HepG2 (cell line): ENCODE results near the gene EXPH5. TPM values are rescaled to one million over a fixed set of nuclear protein-coding genes. Genes with fewer than 3 reads are reported as not detected.

Source experiments
- ATAC-seq: fragments of 200-7000 bp; cut with Tn5 transposase; 3 replicates; pipeline ENCODE4 v1.9.1; 2020; ENCODE audit warnings: mild to moderate bottlenecking, moderate library complexity
- BruUV-seq: library from RNA; stranded (reverse); fragments of 400-500 nt; replicated peaks from 2 replicates; lab custom pipeline; 2021; lab: Mats Ljungman, UMichigan
- CTCF ChIA-PET: fragments of 300-600 bp; formaldehyde crosslinking; extraction: SDS; loops from one replicate; lab custom pipeline; 2021; ENCODE audit warnings: low total read pairs, inconsistent platforms, low intra/inter-chr PET ratio; lab: Yijun Ruan, JAX
- POLR2A ChIA-PET: fragments of 350-600 bp; sonication (Branson Sonifier 250); formaldehyde crosslinking; loops from one replicate; lab custom pipeline; 2020; ENCODE audit warnings: antibody characterized with exemption, inconsistent platforms; lab: Yijun Ruan, JAX
- DNase-seq: peaks from one replicate; pipeline ENCODE4 v3.0.0-alpha.2; 2015; ENCODE audit warnings: low spot score
- FAIRE-seq: peaks from 3 replicates; lab custom pipeline; 2011; peaks lifted over from hg19 to GRCh38; lab: Jason Lieb, UNC
- H2AFZ ChIP-seq: one replicate; pipeline ENCODE4 v1.6.1; 2011; ENCODE audit warnings: low read length, inconsistent platforms
- H3K27ac ChIP-seq: fragments of 300-600 bp; 3 replicates; pipeline ENCODE4 v1.8.0; 2011; ENCODE audit warnings: mixed run types, mild to moderate bottlenecking, mixed read lengths, low read length, inconsistent platforms; ENCODE audit not compliant: insufficient read depth; ENCODE audit errors: extremely low read length
- H3K27me3 ChIP-seq, 2 experiments: fragments of 200-600 bp in 1 of 2; 2 replicates in 1 of 2; 3 replicates in 1 of 2; pipeline versions ENCODE4 v1.6.0 to v1.8.0; 2011; ENCODE audit warnings: low read length in 2 of 2, mild to moderate bottlenecking in 2 of 2, moderate library complexity in 2 of 2, inconsistent platforms in 1 of 2; ENCODE audit not compliant: insufficient read depth in 2 of 2, control insufficient read depth in 1 of 2
- H3K36me3 ChIP-seq, 2 experiments: fragments of 200-600 bp in 1 of 2; replicated peaks in 1 of 2; 2 replicates in 1 of 2; 3 replicates in 1 of 2; pipeline versions ENCODE4 v1.5.1 to v1.8.0; 2011; ENCODE audit warnings: low read length in 2 of 2, inconsistent platforms in 1 of 2; ENCODE audit not compliant: insufficient read depth in 2 of 2, control insufficient read depth in 1 of 2
- H3K4me1 ChIP-seq: 2 replicates; pipeline ENCODE4 v1.5.1; 2012; ENCODE audit warnings: low read length, inconsistent platforms; ENCODE audit not compliant: insufficient read depth
- H3K4me2 ChIP-seq: 2 replicates; pipeline ENCODE4 v1.6.0; 2011; ENCODE audit warnings: low read depth, low read length, inconsistent platforms
- H3K4me3 ChIP-seq, 3 experiments: fragments of 200-600 bp in 1 of 3; sonication (generic), shearing (Covaris generic) in 1 of 3; replicated peaks in 1 of 3; 2 replicates each; pipeline ENCODE4 v1.5.1; 2011 to 2016; ENCODE audit warnings: low read length in 3 of 3, inconsistent platforms in 2 of 3, low read depth in 2 of 3, mild to moderate bottlenecking in 2 of 3, control low read depth in 1 of 3, mixed read lengths in 1 of 3; ENCODE audit not compliant: insufficient read depth in 1 of 3
- H3K79me2 ChIP-seq: one replicate; pipeline ENCODE4 v1.6.1; 2011; ENCODE audit warnings: low read length, inconsistent platforms; ENCODE audit not compliant: insufficient read depth
- H3K9ac ChIP-seq: 2 replicates; pipeline ENCODE4 v1.6.0; 2011; ENCODE audit warnings: mild to moderate bottlenecking, low read depth, low read length, inconsistent platforms; ENCODE audit not compliant: insufficient read depth
- H3K9me3 ChIP-seq: 2 replicates; pipeline ENCODE4 v1.5.1; 2012; ENCODE audit warnings: mild to moderate bottlenecking, low read length
- H4K20me1 ChIP-seq: 2 replicates; pipeline ENCODE4 v1.6.0; 2011; ENCODE audit warnings: inconsistent platforms, mild to moderate bottlenecking, low read length, moderate library complexity; ENCODE audit not compliant: insufficient read depth
- ARNT2 ChIP-seq: sonication (generic); formaldehyde crosslinking; IDR thresholded peaks from 2 replicates; pipeline ENCODE4 v1.8.0; 2022; ENCODE audit warnings: mild to moderate bottlenecking, low read depth, missing genetic modification reagents, moderate library complexity
- KAT7 ChIP-seq: IDR thresholded peaks from 2 replicates; pipeline ENCODE4 v1.6.1; 2018; ENCODE audit warnings: borderline replicate concordance, missing compliant biosample characterization
- MTA1 ChIP-seq: sonication (generic); formaldehyde crosslinking; IDR thresholded peaks from 2 replicates; pipeline ENCODE4 v1.4.0; 2020; ENCODE audit warnings: missing genetic modification reagents, mild to moderate bottlenecking, borderline replicate concordance
- MTF1 ChIP-seq: sonication (generic); formaldehyde crosslinking; IDR thresholded peaks from 2 replicates; pipeline ENCODE4 v1.5.0; 2020; ENCODE audit warnings: missing genetic modification reagents
- MXI1 ChIP-seq: IDR thresholded peaks from 3 replicates; pipeline ENCODE4 v1.6.1; 2012; ENCODE audit warnings: low read depth, low read length, inconsistent platforms, borderline replicate concordance
- REXO4 ChIP-seq: sonication (generic); formaldehyde crosslinking; IDR thresholded peaks from 2 replicates; pipeline ENCODE4 v1.8.0; 2022; ENCODE audit warnings: missing genetic modification reagents, mild to moderate bottlenecking, borderline replicate concordance
- RFXAP ChIP-seq: sonication (generic); formaldehyde crosslinking; IDR thresholded peaks from 2 replicates; pipeline ENCODE4 v1.4.0; 2020; ENCODE audit warnings: missing genetic modification reagents, borderline replicate concordance
- RNF2 ChIP-seq: fragments of 450-650 bp; conservative IDR thresholded peaks from 2 replicates; pipeline ENCODE4 v1.6.1; 2016; ENCODE audit warnings: low read depth
- SALL1 ChIP-seq: sonication (generic); formaldehyde crosslinking; IDR thresholded peaks from 2 replicates; pipeline ENCODE4 v1.8.0; 2022; ENCODE audit warnings: mild to moderate bottlenecking, missing genetic modification reagents
- SETDB1 ChIP-seq: sonication (generic); formaldehyde crosslinking; IDR thresholded peaks from 2 replicates; pipeline ENCODE4 v1.5.1; 2020; ENCODE audit warnings: missing genetic modification reagents, mild to moderate bottlenecking, borderline replicate concordance
- SIX1 ChIP-seq: sonication (generic); formaldehyde crosslinking; IDR thresholded peaks from 2 replicates; pipeline ENCODE4 v1.4.0; 2020; ENCODE audit warnings: missing genetic modification reagents, borderline replicate concordance
- SMAD9 ChIP-seq: sonication (generic); formaldehyde crosslinking; IDR thresholded peaks from 2 replicates; pipeline ENCODE4 v1.5.1; 2020; ENCODE audit warnings: mild to moderate bottlenecking, missing genetic modification reagents
- SMARCC2 ChIP-seq: fragments of 450-650 bp; IDR thresholded peaks from 2 replicates; pipeline ENCODE4 v1.6.1; 2017; ENCODE audit warnings: antibody characterized with exemption, mild to moderate bottlenecking
- TSC22D2 ChIP-seq: sonication (generic); formaldehyde crosslinking; IDR thresholded peaks from 2 replicates; pipeline ENCODE4 v1.5.1; 2020; ENCODE audit warnings: missing genetic modification reagents, mild to moderate bottlenecking, borderline replicate concordance
- ZC3H13 ChIP-seq: sonication (generic); formaldehyde crosslinking; IDR thresholded peaks from 2 replicates; pipeline ENCODE4 v1.8.1; 2023; ENCODE audit warnings: mild to moderate bottlenecking, missing genetic modification reagents, moderate library complexity
- ZNF136 ChIP-seq: sonication (generic); formaldehyde crosslinking; IDR thresholded peaks from 2 replicates; pipeline ENCODE4 v1.8.1; 2022; ENCODE audit warnings: low read depth, mild to moderate bottlenecking, moderate library complexity, missing genetic modification reagents
- ZNF629 ChIP-seq: sonication (generic); formaldehyde crosslinking; conservative IDR thresholded peaks from 2 replicates; pipeline ENCODE4 v1.5.0; 2020; ENCODE audit warnings: missing genetic modification reagents
- ZNF768 ChIP-seq: sonication (generic); formaldehyde crosslinking; IDR thresholded peaks from 2 replicates; pipeline ENCODE4 v1.4.0; 2020; ENCODE audit warnings: missing genetic modification reagents
- WGBS: methylation state at CpG from one replicate; pipeline ENCODE4 v1.1.6; 2017; ENCODE audit warnings: low lambda C conversion rate; 5-methylcytosine and 5-hydroxymethylcytosine counted together
- in situ Hi-C: cut with HindIII; loops from 2 replicates; pipeline ENCODE4 v1.10.0; 2017; ENCODE audit warnings: low pct_unique_long_range_greater_than_20kb; ENCODE audit not compliant: extremely low pct_ligation_motif_present
- intact Hi-C: fragments of 100-400 bp; cut with micrococcal nuclease; formaldehyde crosslinking; loops from one replicate; pipeline ENCODE4 v1.10.0; 2022; ENCODE audit not compliant: unreplicated experiment
- polyA plus RNA-seq, 8 experiments: library from polyadenylated mRNA; depleted of rRNA in 3 of 8; stranded (reverse) in 7 of 8; unstranded in 1 of 8; fragments of >200 nt; fragmentation: Illumina TruSeq in 4 of 8; extraction: Trizol in 4 of 8; gene quantifications; 2 replicates each; pipeline versions ENCODE4 v1.2.1 to v1.2.3, GENCODE V29; 2011 to 2016; ENCODE audit warnings: low read depth in 4 of 8, missing spikeins in 1 of 8, mixed read lengths in 1 of 8; ENCODE audit not compliant: insufficient read depth in 1 of 8
- total RNA-seq, 5 experiments: library from RNA; depleted of rRNA; stranded (reverse); fragments of >200 nt; fragmentation: Illumina TruSeq; extraction: Trizol; gene quantifications; 2 replicates each; pipeline ENCODE4 v1.2.3, GENCODE V29; 2016; ENCODE audit warnings: low read depth in 1 of 5
- TF ChIP-seq, protein P1 (sequence below), 2 experiments: fragments of 450-650 bp in 1 of 2; sonication (generic) in 1 of 2; formaldehyde crosslinking; IDR thresholded peaks; 2 replicates each; pipeline versions ENCODE4 v1.5.0 to v1.8.0; 2020 to 2022; ENCODE audit warnings: mild to moderate bottlenecking in 1 of 2, missing genetic modification reagents in 1 of 2
- TF ChIP-seq, protein P2 (sequence below): sonication (generic); formaldehyde crosslinking; IDR thresholded peaks from 2 replicates; pipeline ENCODE4 v1.4.0; 2020; ENCODE audit warnings: mild to moderate bottlenecking, missing genetic modification reagents

EXPH5 gene
- total and polyA plus RNA-seq, 2 of the 13 experiments (the other 11 are each of a cell fraction or from before 2014, with no cell fraction given), result under 0.01 to 0.02 TPM

DNA sequence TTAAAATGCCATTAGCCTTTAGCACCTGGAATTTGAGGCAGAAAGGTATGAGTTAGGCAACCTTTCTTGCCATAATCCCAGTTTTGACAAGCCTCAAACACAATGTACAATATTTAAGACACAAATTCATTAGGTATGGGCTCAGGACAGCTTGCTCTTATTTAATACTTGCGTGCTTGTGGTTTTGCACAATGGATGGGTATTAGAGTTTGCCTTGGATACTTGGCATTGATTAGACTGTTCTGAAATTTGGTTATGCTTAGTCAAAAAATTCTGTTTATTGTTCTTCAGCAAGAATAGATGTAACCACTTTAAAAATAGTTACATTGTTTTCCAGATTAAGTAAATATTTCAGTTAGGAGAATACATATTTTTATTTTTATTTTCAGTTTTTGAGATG is 120.9 kb downstream of the EXPH5 start:
- H3K27ac ChIP-seq, result no peak overlapping the region
- H3K79me2 ChIP-seq, result no peaks in the 10 kb centered on the region
- no peaks in the 10 kb centered on the region for H3K27me3 ChIP-seq
- CTCF ChIA-PET, result no interaction called here
- H3K4me2 ChIP-seq, result no peak overlapping the region
- no TSS peak for BruUV-seq
- WGBS, result 100% methylated on average over 1 of the region's 1 CpG
- FAIRE-seq (no peak), DNase-seq (no peak), ATAC-seq (no peak)
- in situ Hi-C loops, result no loop called here
- no peaks in the 10 kb centered on the region for H4K20me1 ChIP-seq
- intact Hi-C loops, result no loop called here
- no peaks in the 10 kb centered on the region for H3K9me3 ChIP-seq
- H2AFZ ChIP-seq, result no peak overlapping the region
- H3K4me1 ChIP-seq, result peaks cover 7% of the 10 kb centered on the region; the same call in 1 of the 2 replicates
- no peak for TF ChIP-seq MTA1 (CRISPR knock-in tag)
- no peak for TF ChIP-seq ZNF136
- no peak for TF ChIP-seq SETDB1 (CRISPR knock-in tag)
- TF ChIP-seq SMARCC2, result no peak
- TF ChIP-seq SMAD9 (CRISPR knock-in tag), result no peak
- no peak for TF ChIP-seq RFXAP
- no peak for TF ChIP-seq ZC3H13 (CRISPR knock-in tag)
- TF ChIP-seq SIX1 (CRISPR knock-in tag), result no peak
- POLR2A ChIA-PET, result no interaction called here
- peaks cover 0 to 11% of the 10 kb centered on the region in 2 experiments; a peak in 3 of 5 replicates for H3K36me3 ChIP-seq
- H3K4me3 ChIP-seq, result no peak overlapping the region
- no peak overlapping the region for H3K9ac ChIP-seq

DNA sequence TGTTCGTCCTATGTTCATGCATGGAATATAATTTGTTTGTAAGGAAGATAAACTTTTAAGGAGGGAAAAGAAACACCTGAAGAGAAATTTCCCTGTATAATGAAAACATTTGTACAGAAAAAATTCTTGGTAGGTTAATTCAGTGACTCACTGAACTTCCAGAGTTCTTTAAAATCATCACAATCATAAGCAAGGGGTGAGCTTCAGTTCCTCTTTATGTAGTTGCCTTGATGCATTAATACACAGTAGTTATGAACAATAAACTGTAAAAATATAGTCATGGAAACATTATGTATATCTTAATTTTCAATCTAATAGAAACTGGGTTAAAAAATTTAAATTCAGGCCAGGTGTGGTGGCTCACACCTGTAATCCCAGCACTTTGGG is 125.1 kb downstream of the EXPH5 start:
- in situ Hi-C loops, result no loop called here
- TF ChIP-seq REXO4 (CRISPR knock-in tag), result no peak
- TF ChIP-seq ZNF768 (CRISPR knock-in tag), result no peak
- TF ChIP-seq MXI1, result no peak
- no peak for TF ChIP-seq ARNT2 (CRISPR knock-in tag)
- no peak for TF ChIP-seq MTF1 (CRISPR knock-in tag)
- no peak for TF ChIP-seq TSC22D2
- no peak for TF ChIP-seq SALL1 (CRISPR knock-in tag)
- no peak for TF ChIP-seq RNF2
- no peak for TF ChIP-seq ZNF629 (CRISPR knock-in tag)
- no peak for TF ChIP-seq KAT7
- TF ChIP-seq, protein P1, sequence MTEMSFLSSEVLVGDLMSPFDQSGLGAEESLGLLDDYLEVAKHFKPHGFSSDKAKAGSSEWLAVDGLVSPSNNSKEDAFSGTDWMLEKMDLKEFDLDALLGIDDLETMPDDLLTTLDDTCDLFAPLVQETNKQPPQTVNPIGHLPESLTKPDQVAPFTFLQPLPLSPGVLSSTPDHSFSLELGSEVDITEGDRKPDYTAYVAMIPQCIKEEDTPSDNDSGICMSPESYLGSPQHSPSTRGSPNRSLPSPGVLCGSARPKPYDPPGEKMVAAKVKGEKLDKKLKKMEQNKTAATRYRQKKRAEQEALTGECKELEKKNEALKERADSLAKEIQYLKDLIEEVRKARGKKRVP (CRISPR knock-in tag; IDR thresholded peaks at IDR 0.05), result no peak
- TF ChIP-seq, protein P2, sequence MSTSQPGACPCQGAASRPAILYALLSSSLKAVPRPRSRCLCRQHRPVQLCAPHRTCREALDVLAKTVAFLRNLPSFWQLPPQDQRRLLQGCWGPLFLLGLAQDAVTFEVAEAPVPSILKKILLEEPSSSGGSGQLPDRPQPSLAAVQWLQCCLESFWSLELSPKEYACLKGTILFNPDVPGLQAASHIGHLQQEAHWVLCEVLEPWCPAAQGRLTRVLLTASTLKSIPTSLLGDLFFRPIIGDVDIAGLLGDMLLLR (CRISPR knock-in tag), result no peak

More for the DNA sequence above, 125.1 kb downstream of the EXPH5 start:
- 0 out of 5 replicates have a peak, but pooled peaks cover 0 to 3% of the 10 kb centered on the region in 2 experiments for H3K36me3 ChIP-seq
- peak overlapping the region; percentile 97; the same call in 1 of the 2 replicates for H3K9ac ChIP-seq
- BruUV-seq, result no TSS peak
- 78% methylated on average over 1 of the region's 1 CpG for WGBS
- intact Hi-C loops, result no loop called here
- H3K79me2 ChIP-seq, result no peaks in the 10 kb centered on the region
- no peaks in the 10 kb centered on the region for H3K9me3 ChIP-seq
- H2AFZ ChIP-seq, result no peak overlapping the region
- peak overlapping the region in 1 of 3 experiments; percentile 82; a peak in 3 of 6 replicates for H3K4me3 ChIP-seq
- DNase-seq (no peak), ATAC-seq (no peak), FAIRE-seq (no peak)
- H3K4me1 ChIP-seq, result peaks cover 14% of the 10 kb centered on the region
- ChIA-PET POLR2A (no interaction called here), CTCF (no interaction called here)
- H3K27me3 ChIP-seq, result no peaks in the 10 kb centered on the region; a peak in 1 of 5 replicates
- no peaks in the 10 kb centered on the region for H4K20me1 ChIP-seq
- peak overlapping the region; percentile 99 for H3K27ac ChIP-seq
- H3K4me2 ChIP-seq, result peak overlapping the region; percentile 75
